ENCODE data around the gene TOX2.
A peak's percentile ranks its signal among the peaks of the same experiment; 100 is the strongest.

TOX2 gene

DNA sequence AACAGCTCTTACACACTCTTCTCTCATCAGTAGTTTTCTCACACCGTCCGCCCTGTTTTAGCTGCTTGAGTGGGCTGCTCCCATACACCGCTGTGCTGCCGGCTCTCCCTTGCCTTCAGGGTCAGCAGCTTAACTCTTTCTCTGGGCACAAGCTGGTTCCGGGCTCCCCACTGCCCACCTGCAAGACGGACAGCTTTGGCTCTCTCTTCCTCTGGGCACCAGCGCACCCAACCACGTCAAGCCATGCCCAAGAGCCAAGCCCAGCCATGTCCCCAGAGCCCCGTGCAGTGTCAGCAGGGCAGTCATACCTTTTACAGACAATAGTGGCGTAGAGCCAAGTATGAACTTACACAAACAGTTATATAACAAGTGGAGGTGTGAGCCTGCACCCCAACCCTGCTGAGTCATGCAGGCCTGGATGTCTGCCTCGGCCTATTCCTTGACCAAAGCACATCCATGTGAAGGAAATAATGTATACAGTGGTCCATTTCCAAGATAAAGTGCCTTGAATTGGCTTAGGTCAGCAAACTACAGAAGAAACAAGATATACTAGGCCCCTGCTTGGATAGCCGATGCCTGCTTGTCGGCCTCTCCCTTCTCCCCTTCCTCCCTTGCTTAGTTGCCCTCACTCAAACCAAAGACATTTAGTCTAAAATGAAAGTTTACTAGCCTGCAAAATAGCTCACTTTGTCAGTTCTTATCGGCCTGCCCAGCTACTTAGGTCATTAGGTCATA lies 183.0 kb downstream of the TOX2 start:
- TF ChIP-seq ARNT (IDR thresholded peaks at IDR 0.05) (no peak), NFRKB (IDR thresholded peaks at IDR 0.05) (no peak), HDGF (IDR thresholded peaks at IDR 0.05; ENCODE audit: borderline replicate concordance) (no peak), BHLHE40 (IDR thresholded peaks at IDR 0.05; ENCODE audit: borderline replicate concordance) (no peak), LEF1 (IDR thresholded peaks at IDR 0.05; ENCODE audit: borderline replicate concordance) (no peak), ELF4 (IDR thresholded peaks at IDR 0.05) (no peak), SUZ12 (IDR thresholded peaks at IDR 0.05) (no peak), SP1 (IDR thresholded peaks at IDR 0.05) (no peak), ZNF384 (IDR thresholded peaks at IDR 0.05) (no peak), FOXK2 (IDR thresholded peaks at IDR 0.05) (no peak), FOXM1 (IDR thresholded peaks at IDR 0.05; ENCODE audit: borderline replicate concordance) (no peak), L3MBTL2 (conservative IDR thresholded peaks at IDR 0.05) (no peak)
- TF ChIP-seq, protein P1, sequence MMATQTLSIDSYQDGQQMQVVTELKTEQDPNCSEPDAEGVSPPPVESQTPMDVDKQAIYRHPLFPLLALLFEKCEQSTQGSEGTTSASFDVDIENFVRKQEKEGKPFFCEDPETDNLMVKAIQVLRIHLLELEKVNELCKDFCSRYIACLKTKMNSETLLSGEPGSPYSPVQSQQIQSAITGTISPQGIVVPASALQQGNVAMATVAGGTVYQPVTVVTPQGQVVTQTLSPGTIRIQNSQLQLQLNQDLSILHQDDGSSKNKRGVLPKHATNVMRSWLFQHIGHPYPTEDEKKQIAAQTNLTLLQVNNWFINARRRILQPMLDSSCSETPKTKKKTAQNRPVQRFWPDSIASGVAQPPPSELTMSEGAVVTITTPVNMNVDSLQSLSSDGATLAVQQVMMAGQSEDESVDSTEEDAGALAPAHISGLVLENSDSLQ (IDR thresholded peaks at IDR 0.05) = no peak
- POLR2A ChIA-PET = no interaction called here
- no peak for DNase-seq (ENCODE audit: extremely low spot score)
- CTCF ChIA-PET = interaction anchor here (0.6 kb wide), 1 partner anchor 330 kb away, joined by 3 read pairs; no protein-coding TSS in a partner anchor

DNA sequence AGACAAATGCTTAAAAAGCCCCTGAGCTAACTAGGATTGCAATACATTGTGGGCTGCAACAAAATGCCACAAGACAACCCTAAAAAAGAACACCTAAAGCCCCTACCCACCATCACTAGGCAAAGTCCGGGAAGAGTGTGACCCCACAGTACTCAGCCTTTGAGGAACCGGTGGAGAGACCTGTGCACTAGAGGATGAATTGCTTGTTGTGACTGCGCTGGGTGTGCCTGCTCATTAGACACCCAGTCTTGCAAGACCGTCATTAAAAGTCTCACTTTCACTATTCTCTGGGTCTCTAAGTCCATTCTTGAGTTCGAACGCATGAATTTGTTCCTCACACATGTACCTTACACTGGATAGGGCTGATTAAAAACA lies 183.6 kb downstream of the TOX2 start:
- POLR2A ChIA-PET = no interaction called here
- no peak for DNase-seq (ENCODE audit: extremely low spot score)
- CTCF ChIA-PET = interaction anchor here (1.1 kb wide), 1 partner anchor 18 kb away, joined by 3 read pairs; no protein-coding TSS in a partner anchor
- TF ChIP-seq ELF4 (IDR thresholded peaks at IDR 0.05) (no peak), ARNT (IDR thresholded peaks at IDR 0.05) (no peak), TARDBP (IDR thresholded peaks at IDR 0.05) (no peak), BHLHE40 (IDR thresholded peaks at IDR 0.05; ENCODE audit: borderline replicate concordance) (no peak), FOXM1 (IDR thresholded peaks at IDR 0.05; ENCODE audit: borderline replicate concordance) (no peak)

DNA sequence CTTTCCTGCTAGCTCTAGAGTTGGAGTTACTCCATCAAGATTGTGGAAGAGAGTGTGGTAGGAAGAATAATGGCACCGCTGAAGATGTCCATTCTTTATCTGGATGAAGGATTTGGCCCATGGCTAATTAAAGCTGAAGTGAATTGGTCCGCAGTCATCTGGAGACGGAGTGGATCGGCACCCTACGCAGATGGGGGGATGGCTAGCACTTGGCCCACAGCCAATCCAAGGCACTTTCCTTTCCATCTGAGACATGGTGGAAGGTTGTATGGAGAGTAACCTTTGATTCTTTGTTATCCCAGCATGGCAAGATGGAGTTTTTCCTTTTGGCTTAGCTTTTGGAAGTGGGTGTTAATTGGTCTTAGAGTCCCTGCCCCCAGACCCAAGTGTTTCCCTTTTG lies 184.0 kb downstream of the TOX2 start:
- POLR2A ChIA-PET = no interaction called here
- CTCF ChIA-PET = interaction anchor here (1.1 kb wide), 1 partner anchor 18 kb away, joined by 3 read pairs; no protein-coding TSS in a partner anchor
- DNase-seq (ENCODE audit: extremely low spot score) = no peak
- TF ChIP-seq SP1 (IDR thresholded peaks at IDR 0.05) (no peak), TARDBP (IDR thresholded peaks at IDR 0.05) (no peak), L3MBTL2 (conservative IDR thresholded peaks at IDR 0.05) (no peak), HDGF (IDR thresholded peaks at IDR 0.05; ENCODE audit: borderline replicate concordance) (no peak), FOXK2 (IDR thresholded peaks at IDR 0.05) (no peak), ARNT (IDR thresholded peaks at IDR 0.05) (no peak), FOXA1 (IDR thresholded peaks at IDR 0.05) (no peak), BHLHE40 (IDR thresholded peaks at IDR 0.05; ENCODE audit: borderline replicate concordance) (no peak), ZNF384 (IDR thresholded peaks at IDR 0.05) (no peak), SUZ12 (IDR thresholded peaks at IDR 0.05) (no peak), LEF1 (IDR thresholded peaks at IDR 0.05; ENCODE audit: borderline replicate concordance) (no peak), ELF4 (IDR thresholded peaks at IDR 0.05) (no peak), CTBP1 (IDR thresholded peaks at IDR 0.05; ENCODE audit: borderline replicate concordance) (no peak), FOXM1 (IDR thresholded peaks at IDR 0.05; ENCODE audit: borderline replicate concordance) (no peak), NFRKB (IDR thresholded peaks at IDR 0.05) (no peak)
- TF ChIP-seq, protein P1 (IDR thresholded peaks at IDR 0.05) = no peak

DNA sequence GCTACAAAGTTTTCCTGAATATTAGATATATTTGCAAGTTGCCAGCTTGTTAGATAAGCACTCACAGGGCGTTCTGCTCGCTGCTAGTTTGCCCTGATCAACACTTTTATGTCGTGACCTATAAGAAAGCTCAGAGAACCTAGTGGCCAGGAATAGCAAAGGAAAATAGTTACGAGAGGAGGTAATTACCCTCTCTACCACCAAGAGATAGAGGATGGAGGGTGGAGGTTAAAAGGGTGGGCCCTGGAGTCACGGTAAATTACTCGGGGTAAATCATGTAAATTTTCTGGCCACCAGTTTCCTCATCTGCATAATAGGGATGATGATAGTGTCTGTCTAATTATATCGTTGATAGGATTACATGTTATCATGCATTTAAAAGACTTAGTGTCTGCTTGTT lies 185.2 kb downstream of the TOX2 start:
- ChIA-PET POLR2A (no interaction called here), CTCF (interaction anchor here (0.8 kb wide), 1 partner anchor 116 kb away, joined by 3 read pairs; no protein-coding TSS in a partner anchor)
- DNase-seq (ENCODE audit: extremely low spot score) = no peak
- TF ChIP-seq NFRKB (IDR thresholded peaks at IDR 0.05) (no peak), SUZ12 (IDR thresholded peaks at IDR 0.05) (no peak), SP1 (IDR thresholded peaks at IDR 0.05) (no peak), ARNT (IDR thresholded peaks at IDR 0.05) (no peak), LEF1 (IDR thresholded peaks at IDR 0.05; ENCODE audit: borderline replicate concordance) (no peak), ELF4 (IDR thresholded peaks at IDR 0.05) (no peak)

DNA sequence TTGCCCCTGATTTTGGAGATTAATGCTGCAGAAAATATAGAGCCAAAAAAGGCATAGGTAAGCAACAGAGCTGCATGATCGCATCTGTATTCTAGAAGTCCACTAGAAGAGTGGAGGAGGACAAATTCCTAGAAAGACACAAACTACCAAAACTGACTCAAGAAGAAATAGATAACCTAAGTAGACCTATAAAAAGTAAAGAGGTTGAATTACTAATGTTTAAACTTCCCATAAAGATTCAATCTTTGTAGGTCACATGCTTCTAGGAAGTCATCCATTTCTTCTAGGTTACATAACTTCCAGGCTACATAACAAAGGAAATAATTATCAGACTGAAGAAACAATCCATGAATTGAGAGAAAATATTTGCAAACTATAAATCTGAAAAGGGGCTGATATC lies 187.9 kb downstream of the TOX2 start:
- TF ChIP-seq TARDBP (IDR thresholded peaks at IDR 0.05) (no peak), SP1 (IDR thresholded peaks at IDR 0.05) (no peak), NFRKB (IDR thresholded peaks at IDR 0.05) (no peak), ELF4 (IDR thresholded peaks at IDR 0.05) (no peak)
- POLR2A ChIA-PET = no interaction called here
- no peak for DNase-seq (ENCODE audit: extremely low spot score)
- CTCF ChIA-PET = no interaction called here

DNA sequence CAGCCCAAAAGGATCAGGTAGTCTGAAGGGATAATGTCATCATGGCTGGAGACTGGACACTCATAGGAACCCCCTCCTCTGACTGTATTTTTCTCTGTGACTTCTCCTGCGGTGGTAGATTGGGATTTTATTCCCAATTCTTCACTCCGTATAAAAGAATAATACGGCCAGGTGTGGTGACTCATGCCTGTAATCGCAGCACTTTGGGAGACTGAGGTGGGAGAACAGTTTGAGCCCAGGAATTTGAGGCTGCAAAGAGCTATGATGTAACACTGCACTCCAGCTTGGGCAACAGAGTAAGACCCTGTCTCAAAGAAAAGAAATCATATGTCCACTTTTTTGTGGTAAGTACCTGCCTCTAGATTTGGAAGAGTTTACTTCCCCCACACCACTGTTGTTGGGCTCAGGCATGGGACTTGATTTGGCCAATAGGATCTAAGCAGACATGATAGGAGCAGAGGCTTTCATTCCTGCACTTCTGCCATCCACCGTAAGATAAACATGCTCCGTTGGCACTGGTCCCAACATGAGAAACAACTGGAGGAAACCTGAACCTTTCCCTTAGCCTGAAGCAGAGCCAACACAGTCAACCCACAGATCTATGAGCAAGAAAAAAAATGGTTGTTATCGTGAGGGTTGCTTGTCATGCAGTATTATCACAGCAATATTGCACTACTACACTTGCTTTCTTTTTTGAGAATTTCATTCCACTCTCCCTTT lies 190.3 kb downstream of the TOX2 start:
- TF ChIP-seq FOXM1 (IDR thresholded peaks at IDR 0.05; ENCODE audit: borderline replicate concordance) = no peak
- no peak for TF ChIP-seq ZNF384 (IDR thresholded peaks at IDR 0.05)
- TF ChIP-seq ELF4 (IDR thresholded peaks at IDR 0.05) = no peak
- TF ChIP-seq, protein P1 (IDR thresholded peaks at IDR 0.05) = no peak
- no peak for TF ChIP-seq L3MBTL2 (conservative IDR thresholded peaks at IDR 0.05)
- TF ChIP-seq SUZ12 (IDR thresholded peaks at IDR 0.05) = no peak
- no peak for TF ChIP-seq ARNT (IDR thresholded peaks at IDR 0.05)
- TF ChIP-seq FOXK2 (IDR thresholded peaks at IDR 0.05) = no peak
- no peak for TF ChIP-seq TARDBP (IDR thresholded peaks at IDR 0.05)
- TF ChIP-seq CTBP1 (IDR thresholded peaks at IDR 0.05; ENCODE audit: borderline replicate concordance) = no peak
- POLR2A ChIA-PET = no interaction called here
- CTCF ChIA-PET = interaction anchor here (0.7 to 1.0 kb wide), 2 partner anchors 12 to 271 kb away, joined by 3 to 4 read pairs; no protein-coding TSS in a partner anchor
- peak; percentile 39 for DNase-seq (ENCODE audit: extremely low spot score)
